Measurements from ENCODE around the gene MYRFL.

Gene MYRFL

DNA sequence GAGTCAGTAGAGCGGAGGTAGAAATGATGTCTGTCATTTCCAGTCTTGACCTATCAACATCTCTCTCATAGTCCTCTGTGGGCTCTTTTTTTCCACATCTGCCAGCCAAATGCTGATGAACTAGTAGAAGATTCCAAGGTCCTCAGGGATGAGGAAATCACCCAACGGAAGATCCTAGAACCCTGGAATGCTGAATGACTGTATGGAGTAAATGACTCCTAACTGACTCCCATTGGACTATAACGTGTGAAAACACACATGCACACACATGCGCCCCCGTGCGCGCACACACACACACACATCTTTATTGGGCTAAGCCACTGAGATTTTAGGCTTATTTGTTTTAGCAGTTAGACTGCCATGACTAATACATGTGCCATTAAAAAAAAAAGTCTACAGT lies 159.2 kb downstream of the MYRFL start:
- Histone ChIP-seq H3K27ac (no peak overlapping the region), H3K4me3 (no peak overlapping the region)
- TF ChIP-seq, protein P1, sequence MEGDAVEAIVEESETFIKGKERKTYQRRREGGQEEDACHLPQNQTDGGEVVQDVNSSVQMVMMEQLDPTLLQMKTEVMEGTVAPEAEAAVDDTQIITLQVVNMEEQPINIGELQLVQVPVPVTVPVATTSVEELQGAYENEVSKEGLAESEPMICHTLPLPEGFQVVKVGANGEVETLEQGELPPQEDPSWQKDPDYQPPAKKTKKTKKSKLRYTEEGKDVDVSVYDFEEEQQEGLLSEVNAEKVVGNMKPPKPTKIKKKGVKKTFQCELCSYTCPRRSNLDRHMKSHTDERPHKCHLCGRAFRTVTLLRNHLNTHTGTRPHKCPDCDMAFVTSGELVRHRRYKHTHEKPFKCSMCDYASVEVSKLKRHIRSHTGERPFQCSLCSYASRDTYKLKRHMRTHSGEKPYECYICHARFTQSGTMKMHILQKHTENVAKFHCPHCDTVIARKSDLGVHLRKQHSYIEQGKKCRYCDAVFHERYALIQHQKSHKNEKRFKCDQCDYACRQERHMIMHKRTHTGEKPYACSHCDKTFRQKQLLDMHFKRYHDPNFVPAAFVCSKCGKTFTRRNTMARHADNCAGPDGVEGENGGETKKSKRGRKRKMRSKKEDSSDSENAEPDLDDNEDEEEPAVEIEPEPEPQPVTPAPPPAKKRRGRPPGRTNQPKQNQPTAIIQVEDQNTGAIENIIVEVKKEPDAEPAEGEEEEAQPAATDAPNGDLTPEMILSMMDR (IDR thresholded peaks at IDR 0.05) = no peak
- no peak for DNase-seq (ENCODE audit: low spot score)

DNA sequence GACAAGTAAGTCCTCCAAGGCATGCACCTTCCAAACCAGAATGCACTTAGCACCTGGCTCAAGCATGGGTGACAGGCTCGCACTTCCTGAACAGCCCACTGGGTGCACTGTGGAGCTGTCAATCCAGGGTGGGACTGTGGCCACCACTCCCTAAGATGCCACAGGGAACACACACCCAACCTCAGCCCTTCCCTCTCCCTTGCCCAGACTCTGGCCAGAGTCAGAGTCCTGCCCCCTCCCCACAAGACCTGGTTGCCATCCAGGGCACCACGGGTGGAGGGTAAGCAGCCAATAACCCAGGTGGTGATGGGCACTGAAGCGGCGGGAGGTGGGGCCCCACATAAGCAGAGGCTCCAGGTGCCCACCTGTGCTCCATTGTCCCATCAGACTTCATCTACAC lies 160.6 kb downstream of the MYRFL start:
- TF ChIP-seq, protein P1 (IDR thresholded peaks at IDR 0.05) = no peak
- Histone ChIP-seq H3K27ac (no peak overlapping the region), H3K4me3 (no peak overlapping the region)
- no peak for DNase-seq (ENCODE audit: low spot score)

DNA sequence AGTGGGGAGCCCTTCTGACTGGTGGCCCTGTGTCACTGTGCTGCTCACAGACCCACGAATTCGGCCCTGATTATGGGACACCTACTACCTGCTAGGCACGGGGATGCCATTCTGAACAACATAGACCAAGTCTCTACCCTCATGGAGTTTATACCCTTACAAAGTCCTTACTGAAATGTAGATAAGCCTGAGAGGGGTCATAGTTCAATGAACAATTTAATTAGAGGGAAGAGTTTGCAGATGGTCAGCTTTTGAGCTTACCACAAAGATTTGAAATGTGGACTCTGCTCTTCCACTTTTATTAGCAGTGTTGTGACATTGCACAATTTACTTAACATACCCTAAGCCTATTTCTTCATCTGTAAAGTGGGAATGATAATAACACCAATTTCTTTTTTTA lies 161.1 kb downstream of the MYRFL start:
- TF ChIP-seq, protein P1 (IDR thresholded peaks at IDR 0.05) = no peak
- Histone ChIP-seq H3K27ac (no peak overlapping the region), H3K4me3 (no peak overlapping the region)
- DNase-seq (ENCODE audit: low spot score) = no peak

DNA sequence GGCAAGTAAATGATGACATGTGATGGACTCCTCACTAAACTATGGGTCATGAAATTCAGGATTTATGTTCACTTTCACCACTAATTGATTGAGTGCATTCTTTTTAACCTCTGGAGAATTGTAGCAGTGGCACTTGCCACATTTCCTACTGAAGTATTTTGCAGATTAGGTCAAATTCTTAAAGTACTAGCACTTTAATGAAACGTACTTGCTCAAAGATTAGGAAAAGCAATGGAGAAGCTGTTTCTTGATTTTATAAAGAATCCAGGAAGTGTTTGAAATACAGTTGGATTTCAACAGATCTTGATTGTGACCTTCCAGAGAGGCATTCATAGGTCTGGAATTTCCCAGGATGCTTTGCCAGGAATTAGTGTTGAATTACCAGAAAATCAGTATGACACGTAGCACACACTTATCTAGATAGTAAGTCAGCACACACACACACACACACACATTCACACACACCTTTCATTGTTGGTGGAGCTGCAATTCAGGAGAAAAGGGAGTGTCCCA lies 162.6 kb downstream of the MYRFL start:
- TF ChIP-seq, protein P1 (IDR thresholded peaks at IDR 0.05) = no peak
- Histone ChIP-seq H3K27ac (peak overlapping the region; percentile 77 to 80), H3K4me3 (peak overlapping the region; percentile 46)
- no peak for DNase-seq (ENCODE audit: low spot score)

DNA sequence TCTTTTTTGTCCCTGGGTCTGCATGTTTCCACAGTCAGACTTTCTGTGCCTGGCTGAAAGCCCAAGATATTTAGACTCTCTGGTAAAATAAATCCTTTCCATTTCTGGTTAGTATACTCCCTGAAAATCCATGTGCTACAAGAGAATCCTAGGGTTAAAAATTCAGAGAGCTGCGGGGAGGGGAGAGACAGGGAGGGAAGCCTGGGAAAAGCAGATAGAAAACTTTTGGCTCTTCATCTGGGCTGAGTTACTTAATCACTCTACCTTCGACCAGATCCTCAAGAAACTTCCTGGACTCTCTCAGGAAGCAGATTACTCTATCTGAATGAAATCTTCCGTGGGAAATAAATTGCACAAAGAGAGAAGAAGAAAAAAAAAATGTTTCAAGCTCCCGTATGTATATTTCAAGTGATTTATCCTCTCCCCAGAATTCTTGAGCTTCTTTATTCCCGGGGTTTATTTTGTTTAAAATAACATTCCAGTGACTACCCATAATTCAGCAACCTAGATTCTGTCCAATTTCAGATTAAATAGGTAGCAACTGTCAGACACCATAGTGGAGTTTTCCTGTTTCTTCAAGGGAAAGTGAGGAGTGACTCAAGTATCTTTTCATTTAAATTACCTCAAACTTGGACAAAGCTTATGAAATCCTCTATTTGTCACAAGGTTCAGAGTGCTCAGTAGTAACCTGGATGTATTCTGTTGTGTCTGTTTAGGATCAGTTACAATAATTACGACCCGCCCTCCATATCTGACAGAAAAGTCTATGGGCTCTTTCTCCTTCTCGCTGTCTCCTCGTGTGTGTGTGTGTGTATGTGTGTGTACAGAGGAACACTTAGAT lies 163.7 kb downstream of the MYRFL start:
- Histone ChIP-seq H3K4me3 (peak overlapping the region; percentile 46), H3K27ac (peak overlapping the region; percentile 77 to 80)
- TF ChIP-seq, protein P1 (IDR thresholded peaks at IDR 0.05) = no peak
- no peak for DNase-seq (ENCODE audit: low spot score)

DNA sequence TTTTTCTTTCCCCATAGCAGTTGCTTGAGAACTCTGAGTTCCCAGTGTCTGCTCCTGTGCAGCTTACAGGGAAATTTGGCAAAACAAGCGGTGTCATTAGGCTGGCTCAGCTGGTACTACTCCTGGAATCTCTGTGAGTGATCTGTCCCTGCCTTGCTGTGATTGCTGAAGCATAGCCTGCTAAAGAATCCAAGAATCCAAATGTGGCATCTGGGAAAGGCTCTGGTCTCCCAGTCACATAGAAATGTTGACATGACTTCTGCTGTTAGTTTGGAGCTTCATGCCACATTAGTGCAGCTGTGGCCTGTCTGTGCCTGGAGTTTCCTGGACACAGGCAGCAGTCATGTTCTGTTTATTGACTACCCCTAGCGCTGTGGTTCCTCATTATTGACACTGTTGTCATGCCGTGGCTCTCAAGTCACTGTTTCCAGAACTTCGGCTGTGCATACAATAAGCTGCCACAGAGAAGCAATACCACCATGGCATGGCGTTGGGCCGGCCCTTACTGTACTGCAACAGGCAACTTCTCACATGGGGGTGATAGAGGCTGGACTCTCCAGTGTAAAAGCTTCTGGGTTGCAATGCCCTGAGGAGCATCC lies 166.8 kb downstream of the MYRFL start:
- DNase-seq (ENCODE audit: low spot score) = no peak
- TF ChIP-seq, protein P1 (IDR thresholded peaks at IDR 0.05) = no peak
- Histone ChIP-seq H3K27ac (peak overlapping the region; percentile 54 to 85), H3K4me3 (no peak overlapping the region)
